HepG2 (cell line): ENCODE measurements around the gene DISP2. TPM values are rescaled to one million over a fixed set of nuclear protein-coding genes. Genes with fewer than 3 reads are reported as not detected.

Source experiments
- ARNT2 ChIP-seq: sonication (generic); formaldehyde crosslinking; IDR thresholded peaks from 2 replicates; pipeline ENCODE4 v1.8.0; 2022; ENCODE audit warnings: mild to moderate bottlenecking, low read depth, missing genetic modification reagents, moderate library complexity
- CBX2 ChIP-seq, 2 experiments: fragments of 200-600 bp in 1 of 2; sonication (generic); formaldehyde crosslinking in 1 of 2; IDR thresholded peaks; 2 replicates each; pipeline versions ENCODE4 v1.7.0 to v1.8.1; 2018 to 2022; ENCODE audit warnings: low read depth in 2 of 2, low read length in 1 of 2, mild to moderate bottlenecking in 1 of 2, missing genetic modification reagents in 1 of 2
- CENPX ChIP-seq: sonication (generic); formaldehyde crosslinking; IDR thresholded peaks from 2 replicates; pipeline ENCODE4 v1.9.0; 2021; ENCODE audit warnings: mild to moderate bottlenecking, missing genetic modification reagents, moderate library complexity
- CREB3 ChIP-seq: sonication (generic); formaldehyde crosslinking; IDR thresholded peaks from 2 replicates; pipeline ENCODE4 v1.5.0; 2020; ENCODE audit warnings: missing genetic modification reagents
- ELF4 ChIP-seq: sonication (generic); formaldehyde crosslinking; IDR thresholded peaks from 2 replicates; pipeline ENCODE4 v1.5.0; 2020; ENCODE audit warnings: missing genetic modification reagents, mild to moderate bottlenecking, moderate library complexity, borderline replicate concordance
- ELK4 ChIP-seq: sonication (generic); formaldehyde crosslinking; IDR thresholded peaks from 2 replicates; pipeline ENCODE4 v1.9.0; 2021; ENCODE audit warnings: missing genetic modification reagents, borderline replicate concordance
- KLF12 ChIP-seq: sonication (generic); formaldehyde crosslinking; IDR thresholded peaks from 2 replicates; pipeline ENCODE4 v1.4.0; 2020; ENCODE audit warnings: missing genetic modification reagents, borderline replicate concordance
- KLF16 ChIP-seq, 2 experiments: sonication (generic) in 1 of 2; formaldehyde crosslinking in 1 of 2; IDR thresholded peaks; 2 replicates each; pipeline versions ENCODE4 v1.6.1 to v1.8.0; 2016 to 2023; ENCODE audit warnings: missing genetic modification reagents in 2 of 2, missing compliant biosample characterization in 1 of 2
- NPAS2 ChIP-seq: sonication (generic); formaldehyde crosslinking; IDR thresholded peaks from 2 replicates; pipeline ENCODE4 v1.8.0; 2022; ENCODE audit warnings: mild to moderate bottlenecking, missing genetic modification reagents, borderline replicate concordance
- PHB2 ChIP-seq: fragments of 450-650 bp; IDR thresholded peaks from 2 replicates; pipeline ENCODE4 v1.6.1; 2018; ENCODE audit not compliant: partially characterized antibody
- SKI ChIP-seq: fragments of 450-650 bp; IDR thresholded peaks from one replicate; pipeline ENCODE4 v1.6.1; 2018; ENCODE audit warnings: mild to moderate bottlenecking; ENCODE audit not compliant: partially characterized antibody
- SRF ChIP-seq: IDR thresholded peaks from 2 replicates; pipeline ENCODE4 v1.6.1; 2011; ENCODE audit warnings: mild to moderate bottlenecking, low read depth, low read length, moderate library complexity
- TFDP1 ChIP-seq: IDR thresholded peaks from 2 replicates; pipeline ENCODE4 v1.6.1; 2016; ENCODE audit warnings: missing compliant biosample characterization, missing genetic modification reagents, borderline replicate concordance
- THAP8 ChIP-seq: sonication (generic); formaldehyde crosslinking; IDR thresholded peaks from 2 replicates; pipeline ENCODE4 v1.5.1; 2020; ENCODE audit warnings: missing genetic modification reagents, mild to moderate bottlenecking, borderline replicate concordance
- ZBTB37 ChIP-seq: sonication (generic); formaldehyde crosslinking; IDR thresholded peaks from 2 replicates; pipeline ENCODE4 v1.4.0; 2020; ENCODE audit warnings: mild to moderate bottlenecking, missing genetic modification reagents
- ZBTB7A ChIP-seq: sonication (generic); formaldehyde crosslinking; IDR thresholded peaks from 2 replicates; pipeline ENCODE4 v1.8.0; 2022; ENCODE audit warnings: mild to moderate bottlenecking, missing genetic modification reagents
- ZFP41 ChIP-seq: sonication (generic); formaldehyde crosslinking; IDR thresholded peaks from 2 replicates; pipeline ENCODE4 v1.4.0; 2020; ENCODE audit warnings: mild to moderate bottlenecking, missing genetic modification reagents, borderline replicate concordance
- ZNF34 ChIP-seq: sonication (generic); formaldehyde crosslinking; IDR thresholded peaks from 2 replicates; pipeline ENCODE4 v1.4.0; 2020; ENCODE audit warnings: mild to moderate bottlenecking, missing genetic modification reagents, borderline replicate concordance
- ZNF550 ChIP-seq: sonication (generic); formaldehyde crosslinking; IDR thresholded peaks from 2 replicates; pipeline ENCODE4 v1.4.0; 2020; ENCODE audit warnings: mild to moderate bottlenecking, missing genetic modification reagents, borderline replicate concordance
- ZNF629 ChIP-seq: sonication (generic); formaldehyde crosslinking; conservative IDR thresholded peaks from 2 replicates; pipeline ENCODE4 v1.5.0; 2020; ENCODE audit warnings: missing genetic modification reagents
- ZNF720 ChIP-seq: sonication (generic); formaldehyde crosslinking; IDR thresholded peaks from 2 replicates; pipeline ENCODE4 v1.4.0; 2020; ENCODE audit warnings: missing genetic modification reagents
- polyA plus RNA-seq, 8 experiments: library from polyadenylated mRNA; depleted of rRNA in 3 of 8; stranded (reverse) in 7 of 8; unstranded in 1 of 8; fragments of >200 nt; fragmentation: Illumina TruSeq in 4 of 8; extraction: Trizol in 4 of 8; gene quantifications; 2 replicates each; pipeline versions ENCODE4 v1.2.1 to v1.2.3, GENCODE V29; 2011 to 2016; ENCODE audit warnings: low read depth in 4 of 8, missing spikeins in 1 of 8, mixed read lengths in 1 of 8; ENCODE audit not compliant: insufficient read depth in 1 of 8
- total RNA-seq, 5 experiments: library from RNA; depleted of rRNA; stranded (reverse); fragments of >200 nt; fragmentation: Illumina TruSeq; extraction: Trizol; gene quantifications; 2 replicates each; pipeline ENCODE4 v1.2.3, GENCODE V29; 2016; ENCODE audit warnings: low read depth in 1 of 5
- TF ChIP-seq, protein P1 (sequence below): sonication (generic); formaldehyde crosslinking; IDR thresholded peaks from 2 replicates; pipeline ENCODE4 v1.5.1; 2020; ENCODE audit warnings: missing genetic modification reagents, mild to moderate bottlenecking, borderline replicate concordance

Gene DISP2
- total and polyA plus RNA-seq, 2 of the 13 experiments (the other 11 are each of a cell fraction or from before 2014, with no cell fraction given): 0.09 to 0.32 TPM

- TF ChIP-seq KLF12 (CRISPR knock-in tag): no peak
- no peak for TF ChIP-seq ZNF34 (CRISPR knock-in tag)
- no peak for TF ChIP-seq PHB2
- TF ChIP-seq TFDP1 (CRISPR knock-in tag): peak; percentile 87; the same call in 1 of the 2 replicates
- TF ChIP-seq THAP8: no peak
- peak in 1 of 2 experiments; percentile 55; a peak in 2 of 4 replicates for TF ChIP-seq KLF16 (CRISPR knock-in tag; IDR thresholded peaks at IDR 0.05)
- no peak for TF ChIP-seq ZNF629 (CRISPR knock-in tag)
- TF ChIP-seq ZNF550 (CRISPR knock-in tag): no peak
- peak; percentile 66; the same call in 1 of the 2 replicates for TF ChIP-seq ELF4 (CRISPR knock-in tag)
- no peak for TF ChIP-seq CENPX (CRISPR knock-in tag)
- 0 out of 2 replicates have a peak, but pooled peaks have one; percentile 28 for TF ChIP-seq ZBTB37 (CRISPR knock-in tag)
- no peak for TF ChIP-seq SKI
- TF ChIP-seq ELK4: no peak
- TF ChIP-seq CBX2 (IDR thresholded peaks at IDR 0.05; ENCODE audit: low read depth, low read length): no peak
- TF ChIP-seq CBX2 (CRISPR knock-in tag; IDR thresholded peaks at IDR 0.05; ENCODE audit: low read depth): no peak
- no peak for TF ChIP-seq ARNT2
- no peak for TF ChIP-seq CREB3 (CRISPR knock-in tag)
- TF ChIP-seq, protein P1, sequence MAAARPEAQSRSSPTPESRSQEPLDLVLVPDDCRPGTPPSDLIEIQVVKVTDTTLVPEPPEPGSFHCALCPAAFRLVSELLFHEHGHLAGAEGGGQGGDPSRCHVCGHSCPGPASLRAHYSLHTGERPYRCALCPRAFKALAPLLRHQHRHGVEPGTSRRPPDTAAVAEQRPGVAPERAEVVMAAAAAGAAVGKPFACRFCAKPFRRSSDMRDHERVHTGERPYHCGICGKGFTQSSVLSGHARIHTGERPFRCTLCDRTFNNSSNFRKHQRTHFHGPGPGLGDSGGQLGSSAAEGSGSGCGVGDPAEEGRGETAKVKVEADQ: no peak
- no peak for TF ChIP-seq ZFP41 (CRISPR knock-in tag)
- no peak for TF ChIP-seq ZBTB7A (CRISPR knock-in tag)
- TF ChIP-seq NPAS2 (CRISPR knock-in tag): no peak
- TF ChIP-seq ZNF720 (CRISPR knock-in tag): no peak
- no peak for TF ChIP-seq SRF
Measured at GRCh38 chr15:40382580-40383456, 24.8 kb downstream of the DISP2 start, which contains the start of gene KNSTRN (continued).
